Stimulated activated CD4-positive, alpha-beta T cell treated with anti-CD3 and anti-CD28 coated beads, Interleukin-4, amount 100 ng/mL, for 48 hours (primary cell): ENCODE results near the gene CAMK2G.
"Not testable (repeated sequence)": the region's sequence is repeated elsewhere in the genome, so short reads cannot be mapped to it uniquely, and the experiment has no call there.

Experiments used
- DNase-seq, 2 donors: peaks; one replicate each; pipeline ENCODE4 v3.0.0-alpha.2; 2020; ENCODE audit warnings: low read depth in 2 of 2

Gene CAMK2G

DNA sequence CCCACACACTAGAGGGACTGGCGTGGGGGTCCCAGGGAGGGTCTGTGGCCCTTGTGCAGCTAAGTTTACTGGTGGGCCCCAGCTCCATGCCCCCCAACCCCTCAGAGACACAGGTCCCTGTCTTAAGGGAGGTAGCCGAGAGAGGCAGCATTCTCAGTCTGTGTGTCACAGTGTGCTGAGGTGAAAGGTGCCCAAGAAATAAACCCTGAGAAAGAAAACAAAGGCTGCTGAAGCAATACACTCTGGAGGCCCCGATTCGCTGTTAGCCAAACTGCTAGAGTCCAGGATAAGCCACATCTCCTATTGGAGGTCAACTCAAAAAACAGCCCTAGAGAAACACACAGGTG is 34.3 kb downstream of the CAMK2G start:
- no peak for DNase-seq

- DNase-seq = no peak
Measured at GRCh38 chr10:73839276-73839966, 34.9 kb downstream of the CAMK2G start.

- no peak for DNase-seq
Measured at GRCh38 chr10:73838827-73839226, 35.5 kb downstream of the CAMK2G start.

- DNase-seq = no peak
Measured at GRCh38 chr10:73838008-73838567, 36.3 kb downstream of the CAMK2G start.

DNA sequence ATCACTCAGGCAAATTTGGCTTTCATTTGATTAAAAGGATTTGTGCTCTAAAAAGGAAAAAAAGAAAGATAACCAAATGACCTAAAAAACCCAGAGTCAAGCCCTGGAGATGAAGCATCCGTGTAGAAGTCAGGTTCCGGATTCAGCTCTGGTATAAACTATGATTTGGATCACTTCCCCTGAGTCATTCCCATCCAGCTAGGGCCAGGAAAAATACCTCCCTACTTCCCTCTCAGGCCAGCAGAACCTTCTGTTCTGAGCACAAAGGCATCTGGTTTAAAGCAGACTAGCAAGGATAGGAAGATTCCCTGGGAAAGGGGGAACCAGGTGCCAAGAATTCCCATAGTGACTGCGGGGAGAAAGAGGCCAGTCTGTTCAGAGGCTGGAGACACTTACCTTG is 37.3 kb downstream of the CAMK2G start:
- DNase-seq = no peak

- DNase-seq = no peak
Measured at GRCh38 chr10:73836427-73836980, 37.9 kb downstream of the CAMK2G start.

GRCh38 chr10:73829090-73829489 is 45.3 kb downstream of the CAMK2G start:
- not testable (repeated sequence) for DNase-seq

DNA sequence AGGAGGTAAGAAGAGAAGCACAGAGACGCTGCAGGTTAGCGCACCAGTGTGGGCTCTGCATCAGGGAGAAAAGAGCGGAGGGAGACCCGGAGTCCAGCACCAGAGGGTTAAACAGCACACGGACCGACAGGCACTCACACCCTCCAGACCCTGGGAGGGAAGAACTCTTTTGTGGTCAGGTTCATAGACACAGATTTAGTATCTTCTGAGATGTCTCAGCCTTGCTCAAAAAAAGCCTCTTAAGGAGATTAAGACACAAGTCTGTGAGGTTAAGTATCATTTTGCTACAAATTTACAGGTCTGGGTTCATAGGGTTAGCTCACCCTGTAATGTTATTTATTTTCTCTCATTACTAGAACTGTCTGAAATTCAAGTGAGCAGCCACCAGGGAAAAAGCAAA is 46.2 kb downstream of the CAMK2G start:
- DNase-seq = no peak

- no peak for DNase-seq
Measured at GRCh38 chr10:73827346-73828089, 46.8 kb downstream of the CAMK2G start.

DNA sequence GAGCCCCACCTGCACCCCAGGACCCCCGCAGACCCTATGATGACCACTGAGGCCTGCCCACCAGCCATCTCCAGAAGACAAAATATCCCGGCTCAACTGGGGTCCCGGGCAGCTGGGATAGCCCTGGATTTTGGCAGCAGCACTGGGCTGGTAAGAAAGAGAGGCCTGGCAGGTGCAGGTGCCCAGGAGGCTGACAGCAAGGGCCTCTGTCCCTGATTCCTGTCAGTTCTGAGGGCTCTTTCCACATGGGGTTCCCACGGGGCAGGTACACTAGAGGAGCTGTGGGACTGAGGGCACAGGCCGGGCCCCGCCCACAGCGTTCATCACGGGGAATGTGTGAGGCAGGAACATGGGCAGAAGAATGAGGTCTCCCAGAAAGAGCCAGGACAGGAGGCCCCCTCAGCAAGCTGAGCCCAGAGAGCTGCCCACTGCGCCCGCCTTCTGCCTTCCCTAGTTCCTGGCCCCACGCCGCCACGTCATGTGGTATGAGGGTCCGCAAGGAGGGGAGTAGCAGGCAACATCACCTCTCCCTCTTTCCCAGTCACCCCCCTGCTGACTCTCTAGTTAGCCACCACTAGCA is 50.1 kb downstream of the CAMK2G start:
- DNase-seq = no peak

- no peak for DNase-seq
Measured at GRCh38 chr10:73823391-73823790, 51.0 kb downstream of the CAMK2G start.

DNA sequence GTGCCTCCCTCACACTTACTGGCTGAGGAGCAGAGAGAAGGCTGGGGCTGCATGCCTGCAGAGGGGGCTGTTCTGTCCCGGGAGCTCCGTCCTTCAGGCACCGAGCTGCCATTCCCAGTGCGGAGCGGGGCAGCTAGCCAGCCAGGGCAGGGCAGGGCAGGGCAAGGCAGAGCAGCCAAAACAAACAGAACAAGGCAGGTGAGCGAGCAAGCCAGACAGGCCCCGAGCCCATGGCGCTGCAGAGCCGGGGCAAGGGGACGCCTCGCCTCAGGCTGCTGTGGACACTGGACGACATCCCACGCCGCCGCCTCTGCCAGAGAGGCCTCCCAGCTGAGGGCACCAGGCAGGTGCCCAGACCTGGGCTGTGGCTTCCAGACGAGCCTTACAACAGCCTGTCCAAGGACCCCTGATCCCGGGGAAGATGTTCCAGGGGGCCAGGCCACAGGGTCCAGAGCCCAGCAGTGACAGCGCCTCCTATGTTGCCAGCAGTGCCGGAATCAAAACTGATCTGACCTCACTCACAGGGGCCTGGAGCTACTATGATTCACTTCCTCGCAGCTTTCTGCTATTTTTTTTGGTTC is 54.8 kb downstream of the CAMK2G start:
- no peak for DNase-seq

DNA sequence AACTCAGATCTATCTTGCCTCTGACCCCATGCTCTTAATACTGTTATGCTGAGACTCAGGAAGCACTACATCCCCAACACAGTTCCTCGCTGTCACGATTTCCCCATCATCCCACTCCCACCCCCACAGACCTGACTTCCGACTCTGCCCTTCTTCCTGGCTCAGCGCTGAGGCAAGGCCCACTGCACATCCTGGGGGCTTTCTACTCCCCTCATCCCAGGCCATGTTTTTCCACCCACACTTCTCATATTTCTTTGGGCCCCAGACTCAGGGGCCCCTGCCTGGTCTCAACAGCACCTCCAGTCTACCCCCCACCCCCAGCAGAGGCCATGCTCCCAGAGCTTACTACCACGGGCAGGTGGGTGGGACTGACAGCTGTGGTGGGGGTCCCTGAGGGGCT is 55.3 kb downstream of the CAMK2G start:
- DNase-seq = no peak

DNA sequence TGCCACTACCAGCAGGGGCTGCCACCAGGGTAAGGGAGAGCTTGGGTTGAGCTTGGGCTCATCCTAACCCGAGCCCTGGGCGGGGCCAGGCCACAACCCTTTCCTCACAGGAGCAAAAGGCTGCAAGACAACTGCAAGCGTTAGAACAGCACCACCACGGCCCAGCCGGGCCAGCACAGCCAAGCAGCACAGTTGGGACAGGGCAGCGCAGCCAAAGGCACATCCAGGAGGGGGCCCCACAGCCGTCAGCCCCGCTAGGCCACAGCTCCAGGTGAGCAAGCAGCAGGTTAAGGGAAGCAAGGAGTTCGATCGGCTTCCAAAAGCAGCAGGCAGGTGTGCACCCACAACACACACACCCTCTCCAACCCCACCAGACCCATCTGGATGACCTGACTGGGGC is 56.0 kb downstream of the CAMK2G start:
- DNase-seq = no peak

DNA sequence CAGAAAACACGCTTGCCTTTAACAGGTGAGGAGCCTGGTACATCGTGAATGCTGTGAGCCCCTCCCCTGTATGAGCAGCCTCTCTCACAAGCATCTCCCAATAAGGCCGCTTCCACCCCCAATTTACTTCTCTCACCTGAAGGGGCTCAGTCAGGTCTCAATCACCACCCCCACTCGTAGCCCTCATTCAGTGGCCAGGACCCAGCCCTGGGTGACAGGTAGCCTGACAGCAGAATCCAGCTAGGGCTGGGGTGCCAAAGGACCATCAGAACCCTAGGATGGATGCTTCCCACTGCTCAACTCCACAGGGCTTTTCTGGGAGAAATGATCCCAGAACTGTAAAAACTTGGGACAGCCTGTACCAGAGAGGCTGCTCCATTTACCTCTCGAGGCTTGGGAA is 56.5 kb downstream of the CAMK2G start:
- no peak for DNase-seq

- DNase-seq = no peak
Measured at GRCh38 chr10:73816917-73817729, 57.2 kb downstream of the CAMK2G start.

- no peak for DNase-seq
Measured at GRCh38 chr10:73815719-73816030, 58.7 kb downstream of the CAMK2G start.

DNA sequence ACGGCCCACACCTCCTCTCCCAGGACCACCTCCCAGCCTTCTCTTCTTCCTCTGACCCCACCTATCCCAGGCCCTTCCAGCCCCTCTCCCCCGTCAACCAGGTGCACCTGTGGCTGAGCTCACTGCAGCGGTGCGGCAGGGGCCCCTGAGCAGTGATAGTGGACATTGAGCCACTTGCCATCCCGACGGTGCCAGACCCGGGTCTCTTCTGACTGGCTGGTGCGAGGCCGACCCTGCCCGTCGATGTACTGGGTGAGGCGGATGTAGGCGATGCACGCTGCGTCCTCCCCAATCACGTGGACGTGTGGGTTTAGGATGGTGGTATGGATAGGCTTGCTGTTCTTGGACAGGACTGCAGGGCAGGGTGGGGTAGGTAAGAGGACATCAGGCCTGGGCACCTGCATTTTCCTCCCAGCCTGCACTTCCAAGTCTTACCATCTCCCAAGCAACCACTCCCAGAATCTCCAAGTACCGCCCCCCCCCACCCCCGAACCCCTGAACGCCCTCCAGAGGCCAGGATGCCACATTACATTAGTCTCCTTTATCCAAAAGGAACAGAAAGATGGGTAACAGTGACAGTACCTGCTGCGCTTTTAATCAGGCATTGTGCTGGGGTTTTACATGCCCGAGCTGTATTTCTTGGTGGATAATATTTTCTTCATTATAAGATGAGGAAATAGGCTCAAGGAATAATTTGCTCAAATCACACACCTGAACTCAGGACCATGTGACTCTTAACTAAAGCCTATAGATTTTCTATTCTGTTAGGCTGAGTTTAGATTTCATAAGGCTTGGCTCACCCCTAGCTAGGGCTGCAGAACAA is 59.2 kb downstream of the CAMK2G start:
- no peak for DNase-seq

DNA sequence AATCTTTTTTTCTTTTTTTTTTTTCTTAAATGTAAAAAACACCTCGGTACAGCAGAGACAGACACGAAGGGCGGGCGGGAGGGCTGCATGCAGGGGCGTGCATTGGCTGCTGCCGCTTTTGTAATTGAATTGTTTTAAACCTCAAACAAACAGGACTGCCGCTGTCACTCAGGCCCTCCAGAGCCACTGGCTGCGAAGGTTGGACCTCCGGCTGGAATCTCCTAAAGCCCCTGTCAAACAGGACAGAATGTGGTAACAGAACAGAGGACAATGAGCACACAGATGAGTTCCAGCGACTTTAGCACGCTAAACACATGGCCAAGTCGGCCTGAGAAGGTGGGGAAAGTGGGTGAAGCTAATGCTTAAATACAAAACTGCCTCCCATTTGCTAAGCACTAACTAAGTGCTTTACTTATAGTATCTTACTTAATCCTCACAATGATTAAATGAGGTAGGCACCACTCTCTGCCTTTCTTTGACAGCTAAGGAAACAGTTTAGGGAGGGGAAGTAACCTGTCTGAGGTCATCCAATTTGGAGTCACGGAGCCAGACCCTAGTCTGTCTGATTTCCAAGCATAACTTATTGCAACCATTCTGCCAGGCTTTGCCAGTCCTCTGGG is 60.0 kb downstream of the CAMK2G start:
- no peak for DNase-seq

GRCh38 chr10:73813333-73813732 is 61.0 kb downstream of the CAMK2G start:
- no peak for DNase-seq
